GM12878 (cell line): ENCODE results near the gene GUCA2A. TPM values are rescaled to one million over a fixed set of nuclear protein-coding genes. Genes with fewer than 3 reads are reported as not detected.

ENCODE experiments used
- ATAC-seq: fragments of 200-7000 bp; cut with Tn5 transposase; 3 replicates; pipeline ENCODE4 v1.9.1; 2020; ENCODE audit warnings: mild to moderate bottlenecking, moderate library complexity
- BruUV-seq: library from RNA; stranded (reverse); fragments of 400-500 nt; replicated peaks from 2 replicates; lab custom pipeline; 2021; lab: Mats Ljungman, UMichigan
- CTCF ChIA-PET: fragments of 300-600 bp; sonication (Branson Sonifier 250); formaldehyde crosslinking; extraction: SDS; loops from one replicate; lab custom pipeline; 2021; ENCODE audit warnings: inconsistent platforms; lab: Yijun Ruan, JAX
- POLR2A ChIA-PET: fragments of 350-600 bp; formaldehyde crosslinking; extraction: SDS; loops from one replicate; lab custom pipeline; 2021; ENCODE audit warnings: inconsistent platforms; lab: Charles Lee
- RAD21 ChIA-PET: fragments of 300-600 bp; sonication (Branson Sonifier 250); formaldehyde crosslinking; loops from one replicate; lab custom pipeline; 2023; ENCODE audit warnings: antibody characterized with exemption; ENCODE audit not compliant: unreplicated experiment; lab: Charles Lee
- SMC1A ChIA-PET: fragments of 300-600 bp; sonication (Branson Sonifier 250); formaldehyde crosslinking; loops from one replicate; lab custom pipeline; 2023; ENCODE audit not compliant: unreplicated experiment, uncharacterized antibody; lab: Charles Lee
- DNase-seq: peaks from one replicate; pipeline ENCODE4 v3.0.0-alpha.2; 2011; ENCODE audit warnings: low read depth, low spot score
- FAIRE-seq: peaks from 3 replicates; lab custom pipeline; 2011; peaks lifted over from hg19 to GRCh38; lab: Jason Lieb, UNC
- H2AFZ ChIP-seq: 2 replicates; pipeline ENCODE4 v1.6.0; 2011; ENCODE audit warnings: low read depth, low read length, control low read depth; ENCODE audit not compliant: control insufficient read depth
- H3K27ac ChIP-seq: 2 replicates; pipeline ENCODE4 v1.5.1; 2011; ENCODE audit warnings: control low read depth; ENCODE audit not compliant: control insufficient read depth, insufficient read depth
- H3K27me3 ChIP-seq, 2 experiments: replicated peaks in 1 of 2; 2 replicates each; pipeline versions ENCODE4 v1.6.0 to v1.6.1; 2011; ENCODE audit warnings: low read length in 1 of 2; ENCODE audit not compliant: control insufficient read depth in 2 of 2, insufficient read depth in 2 of 2
- H3K36me3 ChIP-seq, 2 experiments: 2 replicates each; pipeline ENCODE4 v1.5.1; 2011; ENCODE audit warnings: low read length in 1 of 2; ENCODE audit not compliant: control insufficient read depth in 2 of 2, insufficient read depth in 2 of 2
- H3K4me1 ChIP-seq: 2 replicates; pipeline ENCODE4 v1.6.1; 2011; ENCODE audit warnings: mild to moderate bottlenecking, low read length, moderate library complexity, mixed read lengths; ENCODE audit not compliant: control insufficient read depth, insufficient read depth
- H3K4me2 ChIP-seq: 2 replicates; pipeline ENCODE4 v1.6.0; 2011; ENCODE audit warnings: control low read depth; ENCODE audit not compliant: control insufficient read depth, insufficient read depth
- H3K4me3 ChIP-seq: fragments of 200-600 bp; sonication (generic); 2 replicates; pipeline ENCODE4 v1.5.1; 2016
- H3K79me2 ChIP-seq: 2 replicates; pipeline ENCODE4 v1.6.0; 2011; ENCODE audit warnings: low read length; ENCODE audit not compliant: control insufficient read depth, insufficient read depth
- H3K9ac ChIP-seq: 2 replicates; pipeline ENCODE4 v1.8.0; 2011; ENCODE audit warnings: low read length, control low read depth, mixed read lengths; ENCODE audit not compliant: control insufficient read depth, insufficient read depth
- H3K9me3 ChIP-seq: replicated peaks from 3 replicates; pipeline ENCODE4 v1.5.1; 2011; ENCODE audit warnings: mild to moderate bottlenecking, low read length; ENCODE audit not compliant: control insufficient read depth, insufficient read depth
- H4K20me1 ChIP-seq: 2 replicates; pipeline ENCODE4 v1.6.0; 2011; ENCODE audit not compliant: control insufficient read depth, insufficient read depth
- ASH2L ChIP-seq: fragments of 300-600, 200-600 bp; sonication (generic); IDR thresholded peaks from 2 replicates; pipeline ENCODE4 v1.6.1; 2017; ENCODE audit warnings: low read depth, mild to moderate bottlenecking, borderline replicate concordance
- BACH1 ChIP-seq: fragments of 450-650 bp; IDR thresholded peaks from 2 replicates; pipeline ENCODE4 v1.6.1; 2017; ENCODE audit warnings: mild to moderate bottlenecking, borderline replicate concordance
- CHD1 ChIP-seq: IDR thresholded peaks from 2 replicates; pipeline ENCODE4 v1.6.1; 2012; ENCODE audit warnings: low read depth, low read length, improper control_type of control experiment
- EED ChIP-seq: sonication (generic); IDR thresholded peaks from 2 replicates; pipeline ENCODE4 v1.6.1; 2016; ENCODE audit warnings: antibody characterized with exemption, low read depth
- EP300 ChIP-seq, 2 experiments: fragments of 150-350 bp in 1 of 2; IDR thresholded peaks; 2 replicates each; pipeline ENCODE4 v1.6.1; 2011 to 2012; ENCODE audit warnings: low read depth in 2 of 2, low read length in 2 of 2, borderline replicate concordance in 1 of 2, improper control_type of control experiment in 1 of 2, inconsistent platforms in 1 of 2; ENCODE audit not compliant: control insufficient read depth in 1 of 2
- EZH2 ChIP-seq: IDR thresholded peaks from 2 replicates; pipeline ENCODE4 v1.6.1; 2012; ENCODE audit warnings: low read depth, mild to moderate bottlenecking, control low read depth, inconsistent platforms, low read length, borderline replicate concordance; ENCODE audit not compliant: control insufficient read depth
- IKZF1 ChIP-seq: fragments of 450-650 bp; conservative IDR thresholded peaks from 2 replicates; pipeline ENCODE4 v1.6.1; 2017; ENCODE audit warnings: antibody characterized with exemption, mild to moderate bottlenecking
- IRF3 ChIP-seq: fragments of 450-650 bp; IDR thresholded peaks from 2 replicates; pipeline ENCODE4 v1.6.1; 2014; ENCODE audit warnings: mild to moderate bottlenecking
- JUND ChIP-seq: IDR thresholded peaks from 2 replicates; pipeline ENCODE4 v1.6.1; 2012; ENCODE audit warnings: low read depth, mild to moderate bottlenecking, low read length, improper control_type of control experiment, moderate library complexity
- MEF2A ChIP-seq: IDR thresholded peaks from 2 replicates; pipeline ENCODE4 v1.6.1; 2011; ENCODE audit warnings: low read depth, mild to moderate bottlenecking, low read length, moderate library complexity; ENCODE audit not compliant: insufficient read depth
- MLLT1 ChIP-seq: fragments of 450-650 bp; IDR thresholded peaks from 2 replicates; pipeline ENCODE4 v1.6.1; 2016; ENCODE audit warnings: mild to moderate bottlenecking
- MYC ChIP-seq: IDR thresholded peaks from 2 replicates; pipeline ENCODE4 v1.6.1; 2011; ENCODE audit warnings: mild to moderate bottlenecking, low read length, moderate library complexity, inconsistent platforms; ENCODE audit not compliant: insufficient read depth, insufficient replicate concordance, insufficient read length, severe bottlenecking
- NFIC ChIP-seq: IDR thresholded peaks from 2 replicates; pipeline ENCODE4 v1.6.1; 2012; ENCODE audit warnings: low read depth, mild to moderate bottlenecking, inconsistent platforms, low read length, moderate library complexity
- RAD51 ChIP-seq: fragments of 450-650 bp; IDR thresholded peaks from 2 replicates; pipeline ENCODE4 v1.6.1; 2016; ENCODE audit warnings: moderate library complexity, mild to moderate bottlenecking, inconsistent platforms
- SMAD1 ChIP-seq: fragments of 450-650 bp; IDR thresholded peaks from 2 replicates; pipeline ENCODE4 v1.6.1; 2018; ENCODE audit warnings: mild to moderate bottlenecking, low read depth; ENCODE audit not compliant: partially characterized antibody
- SP1 ChIP-seq: IDR thresholded peaks from one replicate; pipeline ENCODE4 v1.6.1; 2011; ENCODE audit warnings: low read depth, low read length
- TAF1 ChIP-seq: IDR thresholded peaks from 2 replicates; pipeline ENCODE4 v1.6.1; 2011; ENCODE audit warnings: mild to moderate bottlenecking, low read depth, low read length, borderline replicate concordance
- WGBS: methylation state at CpG from one replicate; pipeline ENCODE4 v1.1.6; 2016; ENCODE audit warnings: low lambda C conversion rate; ENCODE audit not compliant: insufficient replicate concordance, insufficient coverage; ENCODE audit errors: missing lambda C conversion rate; 5-methylcytosine and 5-hydroxymethylcytosine counted together
- in situ Hi-C: fragments of 300-500 bp; cut with MboI; formaldehyde crosslinking; loops from 9 replicates; pipeline ENCODE4 v1.14.3; 2018; ENCODE audit warnings: mixed read lengths
- intact Hi-C: fragments of 100-400 bp; cut with micrococcal nuclease; formaldehyde crosslinking; loops from one replicate; pipeline ENCODE4 v1.14.2; 2022; ENCODE audit not compliant: unreplicated experiment
- polyA plus RNA-seq, 11 experiments: library from polyadenylated mRNA; depleted of rRNA in 4 of 11; unstranded in 6 of 11; stranded (reverse) in 5 of 11; fragments of >200 nt; fragmentation: Nextera tagmentation in 4 of 11; fragmentation: Illumina TruSeq in 1 of 11; extraction: Ambion mirVana in 4 of 11; extraction: Trizol in 1 of 11; gene quantifications; 1 replicate in 1 of 11; 2 replicates in 10 of 11; pipeline versions ENCODE4 v1.2.1 to v1.2.3, GENCODE V29; 2011 to 2016; ENCODE audit warnings: inconsistent platforms in 2 of 11, missing spikeins in 2 of 11, low read depth in 1 of 11
- total RNA-seq, 4 experiments: library from RNA; depleted of rRNA in 3 of 4; stranded (reverse); fragments of >200 nt in 3 of 4; fragmentation: Illumina TruSeq in 1 of 4; extraction: Trizol in 1 of 4; gene quantifications; 2 replicates each; pipeline versions ENCODE4 v1.2.1 to v1.2.3, GENCODE V29; 2013 to 2021
- TF ChIP-seq, protein P1 (sequence below): IDR thresholded peaks from 2 replicates; pipeline ENCODE4 v1.6.1; 2011; ENCODE audit warnings: low read depth, low read length, improper control_type of control experiment, borderline replicate concordance

The GUCA2A gene
- total and polyA plus RNA-seq, 10 of the 15 experiments (the other 5 are each of a cell fraction or from before 2014, with no cell fraction given): not detected

DNA sequence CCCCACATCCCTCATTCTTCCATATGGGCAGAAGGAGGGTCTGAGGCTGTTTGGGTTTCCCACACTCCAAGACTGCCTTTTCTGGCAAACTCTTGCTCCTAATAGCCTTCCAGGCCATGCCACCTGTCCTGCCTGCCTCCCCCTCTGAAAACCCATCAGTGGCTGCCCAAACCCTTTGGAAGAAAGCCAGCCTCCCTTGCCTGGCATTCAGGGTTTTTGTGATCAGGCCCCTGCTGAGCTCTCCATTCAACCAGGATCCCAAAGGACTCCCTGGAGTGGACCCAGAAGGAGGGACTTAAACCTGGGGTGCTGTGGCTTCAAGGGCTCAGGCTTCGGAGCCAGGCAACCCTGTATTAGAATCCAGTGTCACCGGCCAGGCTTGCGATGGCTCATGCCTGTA, 4.2 kb upstream of the GUCA2A start:
- no peak overlapping the region for H3K4me2 ChIP-seq
- no peaks in the 10 kb centered on the region for H3K9me3 ChIP-seq
- ATAC-seq (no peak), FAIRE-seq (no peak), DNase-seq (no peak)
- in situ Hi-C loops (no loop called here), intact Hi-C loops (no loop called here)
- ChIA-PET SMC1A (no interaction called here), RAD21 (no interaction called here), CTCF (interaction anchor here (0.9 to 1.1 kb wide), 2 partner anchors 10 to 653 kb away, joined by 3 to 4 read pairs; no protein-coding TSS in a partner anchor), POLR2A (no interaction called here)
- H3K9ac ChIP-seq: no peak overlapping the region
- no TSS peak for BruUV-seq
- H3K36me3 ChIP-seq: no peaks in the 10 kb centered on the region
- no peaks in the 10 kb centered on the region for H4K20me1 ChIP-seq
- no peak overlapping the region for H3K4me3 ChIP-seq
- H3K4me1 ChIP-seq: no peaks in the 10 kb centered on the region
- H3K27ac ChIP-seq: no peak overlapping the region
- no peak for TF ChIP-seq MYC
- no peak for TF ChIP-seq RAD51
- no peak for TF ChIP-seq SMAD1
- no peak for TF ChIP-seq IRF3
- TF ChIP-seq MEF2A: no peak
- no peak for TF ChIP-seq CHD1
- TF ChIP-seq IKZF1: no peak
- TF ChIP-seq, protein P1, sequence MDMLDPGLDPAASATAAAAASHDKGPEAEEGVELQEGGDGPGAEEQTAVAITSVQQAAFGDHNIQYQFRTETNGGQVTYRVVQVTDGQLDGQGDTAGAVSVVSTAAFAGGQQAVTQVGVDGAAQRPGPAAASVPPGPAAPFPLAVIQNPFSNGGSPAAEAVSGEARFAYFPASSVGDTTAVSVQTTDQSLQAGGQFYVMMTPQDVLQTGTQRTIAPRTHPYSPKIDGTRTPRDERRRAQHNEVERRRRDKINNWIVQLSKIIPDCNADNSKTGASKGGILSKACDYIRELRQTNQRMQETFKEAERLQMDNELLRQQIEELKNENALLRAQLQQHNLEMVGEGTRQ: no peak
- TF ChIP-seq MLLT1: no peak
- TF ChIP-seq JUND: no peak
- no peak for TF ChIP-seq TAF1
- TF ChIP-seq EZH2: no peak
- no peak for TF ChIP-seq NFIC
- no peak for TF ChIP-seq ASH2L
- no peak for TF ChIP-seq BACH1
- no peak for TF ChIP-seq EED
- no peak for TF ChIP-seq SP1
- TF ChIP-seq EP300 (IDR thresholded peaks at IDR 0.05; ENCODE audit: borderline replicate concordance in 1 of 2, control insufficient read depth in 1 of 2, low read depth in 2 of 2, low read length in 2 of 2): no peak
- H3K79me2 ChIP-seq: no peaks in the 10 kb centered on the region
- no peaks in the 10 kb centered on the region for H3K27me3 ChIP-seq
- no peak overlapping the region for H2AFZ ChIP-seq
- 89% methylated on average over 3 of the region's 3 CpGs for WGBS
